Lower lobe of right lung (tissue), 2 donors: Measurements from ENCODE around the gene IGSF23. TPM values are rescaled to one million over a fixed set of nuclear protein-coding genes. Genes with fewer than 3 reads are reported as not detected.
A peak's percentile ranks its signal among the peaks of the same experiment; 100 is the strongest.

Source experiments
- ATAC-seq, 2 donors: fragments of 200-7000 bp; cut with Tn5 transposase; one replicate each; pipeline ENCODE4 v1.9.1; 2020 to 2022; ENCODE audit warnings: mild to moderate bottlenecking in 2 of 2, moderate library complexity in 2 of 2
- DNase-seq: peaks from one replicate; pipeline ENCODE4 v3.0.0-alpha.2; 2020
- H3K27ac ChIP-seq: fragments of 200-600 bp; one replicate; pipeline ENCODE4 v1.8.0; 2022
- H3K27me3 ChIP-seq: fragments of 200-600 bp; one replicate; pipeline ENCODE4 v1.8.0; 2022; ENCODE audit warnings: low read depth
- H3K36me3 ChIP-seq: fragments of 200-600 bp; one replicate; pipeline ENCODE4 v1.8.0; 2022; ENCODE audit warnings: mild to moderate bottlenecking
- H3K4me1 ChIP-seq: fragments of 200-600 bp; one replicate; pipeline ENCODE4 v1.8.0; 2022
- H3K4me3 ChIP-seq: fragments of 200-600 bp; one replicate; pipeline ENCODE4 v1.8.0; 2022; ENCODE audit warnings: mild to moderate bottlenecking
- H3K9me3 ChIP-seq: fragments of 200-600 bp; one replicate; pipeline ENCODE4 v1.8.0; 2022
- intact Hi-C: fragments of 100-400 bp; cut with DNase I; formaldehyde crosslinking; loops from one replicate; pipeline ENCODE4 v1.11.0; 2022
- total RNA-seq: library from RNA; stranded (reverse); fragmentation: NEBNext Ultra II Directional; extraction: Animal tissue kit (Norgen Biotek cat#: 25700); gene quantifications from one replicate; pipeline ENCODE4 v1.2.1, GENCODE V29; 2021
- TF ChIP-seq, protein P1 (sequence below): fragments of 200-600 bp; IDR thresholded peaks from one replicate; pipeline ENCODE4 v1.8.0; 2022; ENCODE audit warnings: antibody characterized with exemption, mild to moderate bottlenecking
- donor health status: DM: no; HTN: yes; CAD: no; lungs with severe emphysema.

IGSF23 gene
- total RNA-seq, 1 donor from 2014 or later, result not detected

DNA sequence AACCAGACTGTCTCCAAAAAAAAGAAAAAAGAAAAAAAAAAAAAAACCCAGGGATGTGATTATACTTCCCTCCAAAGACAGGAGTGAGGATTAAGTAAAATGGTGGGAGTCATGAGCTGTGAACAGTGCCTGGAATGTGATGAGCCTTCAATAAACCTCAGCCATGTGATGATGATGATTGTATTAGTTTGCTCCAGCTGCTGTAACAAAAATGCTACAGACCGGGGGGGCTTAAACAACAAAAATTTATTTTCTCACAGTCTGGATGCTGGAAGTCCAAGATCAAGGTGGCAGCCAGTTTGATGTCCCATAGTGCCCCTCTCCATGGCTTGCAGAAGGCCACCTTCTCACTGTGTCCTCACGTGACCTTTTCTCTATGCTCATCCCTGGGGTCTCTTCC, 21.4 kb downstream of the IGSF23 start:
- ATAC-seq (no peak), DNase-seq (no peak)
- Histone ChIP-seq H3K9me3 (no peaks in the 10 kb centered on the region), H3K4me1 (peaks cover 12% of the 10 kb centered on the region), H3K36me3 (no peaks in the 10 kb centered on the region), H3K27me3 (no peaks in the 10 kb centered on the region), H3K27ac (no peak overlapping the region), H3K4me3 (no peak overlapping the region)
- TF ChIP-seq, protein P1, sequence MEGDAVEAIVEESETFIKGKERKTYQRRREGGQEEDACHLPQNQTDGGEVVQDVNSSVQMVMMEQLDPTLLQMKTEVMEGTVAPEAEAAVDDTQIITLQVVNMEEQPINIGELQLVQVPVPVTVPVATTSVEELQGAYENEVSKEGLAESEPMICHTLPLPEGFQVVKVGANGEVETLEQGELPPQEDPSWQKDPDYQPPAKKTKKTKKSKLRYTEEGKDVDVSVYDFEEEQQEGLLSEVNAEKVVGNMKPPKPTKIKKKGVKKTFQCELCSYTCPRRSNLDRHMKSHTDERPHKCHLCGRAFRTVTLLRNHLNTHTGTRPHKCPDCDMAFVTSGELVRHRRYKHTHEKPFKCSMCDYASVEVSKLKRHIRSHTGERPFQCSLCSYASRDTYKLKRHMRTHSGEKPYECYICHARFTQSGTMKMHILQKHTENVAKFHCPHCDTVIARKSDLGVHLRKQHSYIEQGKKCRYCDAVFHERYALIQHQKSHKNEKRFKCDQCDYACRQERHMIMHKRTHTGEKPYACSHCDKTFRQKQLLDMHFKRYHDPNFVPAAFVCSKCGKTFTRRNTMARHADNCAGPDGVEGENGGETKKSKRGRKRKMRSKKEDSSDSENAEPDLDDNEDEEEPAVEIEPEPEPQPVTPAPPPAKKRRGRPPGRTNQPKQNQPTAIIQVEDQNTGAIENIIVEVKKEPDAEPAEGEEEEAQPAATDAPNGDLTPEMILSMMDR, result no peak
- intact Hi-C loops, result no loop called here

DNA sequence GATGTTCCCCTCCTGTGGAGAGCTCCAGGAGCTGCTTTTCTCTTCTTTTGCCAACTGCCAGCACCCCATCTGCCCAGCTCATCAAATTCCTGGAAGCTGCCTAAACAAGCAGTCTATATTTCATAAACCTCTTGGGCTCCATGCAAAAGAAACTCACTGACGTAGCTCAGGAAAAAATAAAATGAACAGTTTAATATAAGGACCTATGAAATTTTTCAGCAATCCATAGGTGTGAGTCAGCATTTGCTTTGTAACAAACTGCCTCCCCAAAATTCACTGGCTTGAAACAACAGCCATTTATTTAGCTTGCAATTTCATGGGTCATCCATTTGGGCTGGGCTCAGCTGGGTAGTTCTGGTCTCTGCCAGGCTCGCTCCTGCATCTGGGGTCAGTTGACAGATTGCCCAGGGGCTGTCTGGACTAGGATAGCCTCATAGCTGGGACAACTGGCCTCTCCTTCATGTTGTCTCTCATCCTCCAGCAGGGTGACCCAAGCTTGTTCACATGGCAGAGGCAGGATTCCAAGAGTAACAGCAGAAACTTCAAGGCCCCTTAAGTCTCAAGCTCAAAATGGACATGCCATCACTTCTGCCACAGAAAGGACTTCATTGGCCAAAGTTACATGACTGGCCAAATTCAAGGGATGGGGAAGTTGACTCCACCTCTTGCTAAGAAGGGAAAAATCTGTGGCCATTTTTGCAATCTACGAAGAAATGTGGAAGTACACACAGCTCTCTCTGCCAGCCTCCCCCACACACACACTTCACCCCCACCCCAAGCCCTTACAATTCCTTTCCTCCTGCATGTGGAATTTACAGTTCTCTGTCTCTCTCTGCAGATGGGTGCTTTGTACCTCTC, 22.4 kb downstream of the IGSF23 start:
- no peak overlapping the region for H3K27ac ChIP-seq
- H3K4me3 ChIP-seq, result no peak overlapping the region
- ATAC-seq (peak; percentile 72 to 77), DNase-seq (no peak)
- H3K4me1 ChIP-seq, result peaks cover 12% of the 10 kb centered on the region
- intact Hi-C loops, result no loop called here
- no peaks in the 10 kb centered on the region for H3K9me3 ChIP-seq
- H3K27me3 ChIP-seq, result no peaks in the 10 kb centered on the region
- TF ChIP-seq, protein P1, result no peak
- no peaks in the 10 kb centered on the region for H3K36me3 ChIP-seq

DNA sequence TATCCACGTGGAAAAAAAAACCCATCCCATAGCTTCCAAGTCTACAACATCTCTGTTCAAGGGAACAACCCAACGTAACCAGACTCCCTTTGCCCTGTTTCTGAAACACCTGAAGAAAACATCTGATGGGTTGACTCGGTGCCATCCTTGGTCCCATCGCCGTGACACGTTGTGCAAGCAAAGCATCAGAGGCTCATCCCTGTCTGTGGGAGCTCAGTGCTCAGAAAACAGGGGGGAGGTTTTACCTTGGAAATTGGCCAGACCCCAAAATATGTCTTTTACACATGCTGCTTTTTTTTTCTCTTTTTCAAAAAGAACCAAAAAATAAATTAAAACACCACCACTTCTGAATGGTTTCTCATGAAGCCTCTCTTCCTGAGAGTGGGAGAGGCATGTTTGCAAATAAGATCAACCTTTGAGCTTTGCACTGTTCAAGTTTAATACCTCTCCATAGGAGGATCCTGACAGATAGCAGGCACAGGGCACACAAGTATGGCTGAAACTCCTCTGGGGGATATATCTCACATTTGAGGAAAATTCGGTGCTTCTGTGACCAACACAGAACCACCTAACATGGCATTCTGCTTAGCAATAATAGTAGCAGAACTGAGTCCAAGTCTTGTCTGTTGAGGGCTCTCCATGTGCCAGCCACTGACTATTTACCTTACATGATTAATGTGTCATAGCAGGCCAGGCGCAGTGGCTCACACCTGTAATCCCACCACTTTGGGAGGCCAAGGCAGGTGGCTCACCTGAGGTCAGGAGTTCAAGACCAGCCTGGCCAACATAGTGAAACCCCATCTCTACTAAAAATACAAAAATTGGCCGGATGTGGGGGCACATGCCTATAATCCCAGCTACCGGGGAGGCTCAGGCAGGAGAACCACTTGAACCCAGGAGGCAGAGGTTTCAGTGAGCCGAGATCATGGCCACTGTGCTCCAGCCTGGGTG, 23.4 kb downstream of the IGSF23 start:
- peaks cover 12% of the 10 kb centered on the region for H3K4me1 ChIP-seq
- H3K27me3 ChIP-seq, result no peaks in the 10 kb centered on the region
- TF ChIP-seq, protein P1, result no peak
- DNase-seq (no peak), ATAC-seq (no peak)
- no peaks in the 10 kb centered on the region for H3K9me3 ChIP-seq
- H3K36me3 ChIP-seq, result no peaks in the 10 kb centered on the region
- intact Hi-C loops, result no loop called here
- no peak overlapping the region for H3K27ac ChIP-seq
- H3K4me3 ChIP-seq, result no peak overlapping the region

DNA sequence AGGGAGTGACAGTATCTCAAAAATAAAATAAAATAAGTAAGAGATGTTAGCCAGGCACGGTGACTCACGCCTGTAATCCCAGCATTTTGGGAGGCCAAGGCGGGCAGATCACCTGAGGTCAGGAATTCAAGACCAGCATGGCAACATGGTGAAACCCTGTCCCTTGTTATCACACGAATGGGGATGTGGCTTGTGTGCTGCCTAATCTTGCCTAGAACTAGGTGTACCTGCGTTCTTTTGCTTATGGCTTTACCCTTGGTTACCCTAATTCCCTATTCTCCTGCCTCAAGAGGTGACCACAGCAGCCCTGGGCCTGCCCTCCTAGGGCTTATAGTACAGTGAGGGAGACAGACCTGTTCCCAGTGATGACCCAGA, 24.0 kb downstream of the IGSF23 start:
- intact Hi-C loops, result no loop called here
- no peak for ATAC-seq
- no peaks in the 10 kb centered on the region for H3K27me3 ChIP-seq
- no peak overlapping the region for H3K4me3 ChIP-seq
- no peaks in the 10 kb centered on the region for H3K9me3 ChIP-seq
- no peaks in the 10 kb centered on the region for H3K36me3 ChIP-seq
- H3K4me1 ChIP-seq, result peaks cover 12% of the 10 kb centered on the region
- no peak overlapping the region for H3K27ac ChIP-seq
- DNase-seq, result no peak
- TF ChIP-seq, protein P1, result no peak

DNA sequence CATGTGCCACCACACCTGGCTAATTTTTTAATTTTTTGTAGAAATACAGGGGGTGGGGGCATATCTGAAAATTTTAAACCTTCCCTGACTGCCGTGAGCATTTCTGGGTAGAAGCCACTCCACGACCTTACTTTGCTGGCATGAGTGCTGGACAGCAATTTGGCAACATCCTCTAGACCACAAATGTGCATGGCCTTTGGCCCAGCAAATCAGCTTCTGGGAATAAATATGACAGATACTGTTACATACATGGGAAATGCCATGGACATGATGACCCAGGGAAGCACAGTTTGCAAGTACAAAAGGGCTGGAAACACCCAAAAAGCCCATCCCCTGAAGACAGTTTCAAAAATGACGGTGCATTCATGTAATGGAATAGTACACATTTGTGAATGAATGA, 27.2 kb downstream of the IGSF23 start:
- no peak overlapping the region for H3K27ac ChIP-seq
- H3K36me3 ChIP-seq, result no peaks in the 10 kb centered on the region
- H3K9me3 ChIP-seq, result no peaks in the 10 kb centered on the region
- TF ChIP-seq, protein P1, result no peak
- no peaks in the 10 kb centered on the region for H3K27me3 ChIP-seq
- DNase-seq, result no peak
- no peak for ATAC-seq
- no peak overlapping the region for H3K4me3 ChIP-seq
- H3K4me1 ChIP-seq, result peaks cover 3% of the 10 kb centered on the region
- intact Hi-C loops, result no loop called here
